Measurements from ENCODE around the gene PRKN.

DNA sequence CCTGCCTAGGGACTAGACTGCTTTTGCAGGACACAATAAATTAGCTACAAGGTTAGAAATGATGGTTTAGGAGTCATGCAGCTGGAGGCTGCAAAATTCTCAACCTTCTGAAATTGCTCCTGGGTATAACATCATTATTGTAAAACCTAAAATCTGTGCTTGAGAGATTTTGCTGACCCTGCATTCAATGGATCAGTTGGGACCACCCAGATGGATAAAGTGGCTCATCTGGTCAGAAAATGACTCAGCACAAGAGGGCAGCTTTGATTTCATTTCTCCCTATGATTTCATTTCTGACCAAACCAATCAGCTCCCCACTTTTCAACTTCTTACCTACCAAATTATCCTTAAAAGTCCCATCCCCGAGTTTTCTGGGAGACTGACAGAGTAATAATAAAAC lies 1086.4 kb downstream of the PRKN start:
- TF ChIP-seq CTCF (IDR thresholded peaks at IDR 0.05 in 8 of 11, conservative IDR thresholded peaks at IDR 0.05 in 3 of 11) (no peak), POLR2A (IDR thresholded peaks at IDR 0.05) (no peak)
